ENCODE measurements around the gene ADAMTS2. TPM values are rescaled to one million over a fixed set of nuclear protein-coding genes. Genes with fewer than 3 reads are reported as not detected.

Gene ADAMTS2
- total and polyA plus RNA-seq, 10 donors = 4.0 to 101 (median 47.5) TPM

DNA sequence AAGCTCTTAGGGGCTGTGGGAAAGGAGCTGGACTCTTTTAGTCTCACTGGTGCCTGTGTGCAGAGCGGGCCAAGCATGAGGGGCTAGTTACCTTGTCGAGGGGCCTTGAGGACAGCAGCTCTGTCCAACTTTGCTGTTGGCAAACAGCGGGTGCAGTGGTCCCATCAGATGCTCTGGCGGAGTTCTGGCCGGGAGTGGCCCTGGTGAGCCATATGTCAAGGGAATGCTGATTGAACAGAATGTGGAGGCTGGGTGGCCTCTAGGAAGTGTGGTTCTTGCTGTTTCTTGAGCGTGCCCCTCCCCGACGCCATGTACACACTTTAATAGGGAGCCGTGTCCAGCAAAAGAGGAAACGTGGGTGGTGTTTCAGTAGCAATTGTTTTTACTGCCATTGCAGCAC lies 3.6 kb upstream of the ADAMTS2 start:
- H3K36me3 ChIP-seq = no peaks in the 10 kb centered on the region
- WGBS, 5 donors = 53 to 62% (median 56%) methylated on average over 8 to 10 of the region's 10 CpGs
- no peak overlapping the region for H3K4me3 ChIP-seq
- intact Hi-C loops (cut with DNase I; ENCODE audit: low total_unique reads) = no loop called here
- H3K27me3 ChIP-seq (replicated peaks in 1 of 7) = peaks cover 0 to 83% (median 26%) of the 10 kb centered on the region in 7 donors
- no peaks in the 10 kb centered on the region for H3K9me3 ChIP-seq
- no peak overlapping the region for H3K27ac ChIP-seq
- peaks cover 4 to 39% (median 20%) of the 10 kb centered on the region in 6 donors for H3K4me1 ChIP-seq
- TF ChIP-seq POLR2A (IDR thresholded peaks at IDR 0.05) (no peak), POLR2AphosphoS5 (IDR thresholded peaks at IDR 0.05) (no peak)
- TF ChIP-seq, protein P1, sequence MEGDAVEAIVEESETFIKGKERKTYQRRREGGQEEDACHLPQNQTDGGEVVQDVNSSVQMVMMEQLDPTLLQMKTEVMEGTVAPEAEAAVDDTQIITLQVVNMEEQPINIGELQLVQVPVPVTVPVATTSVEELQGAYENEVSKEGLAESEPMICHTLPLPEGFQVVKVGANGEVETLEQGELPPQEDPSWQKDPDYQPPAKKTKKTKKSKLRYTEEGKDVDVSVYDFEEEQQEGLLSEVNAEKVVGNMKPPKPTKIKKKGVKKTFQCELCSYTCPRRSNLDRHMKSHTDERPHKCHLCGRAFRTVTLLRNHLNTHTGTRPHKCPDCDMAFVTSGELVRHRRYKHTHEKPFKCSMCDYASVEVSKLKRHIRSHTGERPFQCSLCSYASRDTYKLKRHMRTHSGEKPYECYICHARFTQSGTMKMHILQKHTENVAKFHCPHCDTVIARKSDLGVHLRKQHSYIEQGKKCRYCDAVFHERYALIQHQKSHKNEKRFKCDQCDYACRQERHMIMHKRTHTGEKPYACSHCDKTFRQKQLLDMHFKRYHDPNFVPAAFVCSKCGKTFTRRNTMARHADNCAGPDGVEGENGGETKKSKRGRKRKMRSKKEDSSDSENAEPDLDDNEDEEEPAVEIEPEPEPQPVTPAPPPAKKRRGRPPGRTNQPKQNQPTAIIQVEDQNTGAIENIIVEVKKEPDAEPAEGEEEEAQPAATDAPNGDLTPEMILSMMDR (IDR thresholded peaks at IDR 0.05 in 8 of 11, conservative IDR thresholded peaks at IDR 0.05 in 3 of 11) = no peak
- peak; percentile 66 for DNase-seq

- no peak overlapping the region for H3K4me3 ChIP-seq
- H3K9me3 ChIP-seq = no peaks in the 10 kb centered on the region
- peak; percentile 41 for DNase-seq
- no peaks in the 10 kb centered on the region for H3K36me3 ChIP-seq
- peaks cover 0 to 91% (median 33%) of the 10 kb centered on the region in 7 donors for H3K27me3 ChIP-seq (replicated peaks in 1 of 7)
- 81 to 88% (median 87%) methylated on average over 15 of the region's 15 CpGs for WGBS, 5 donors
- intact Hi-C loops (cut with DNase I; ENCODE audit: low total_unique reads) = no loop called here
- H3K27ac ChIP-seq = no peak overlapping the region
- TF ChIP-seq POLR2A (IDR thresholded peaks at IDR 0.05) = no peak
- TF ChIP-seq, protein P1 (IDR thresholded peaks at IDR 0.05 in 8 of 11, conservative IDR thresholded peaks at IDR 0.05 in 3 of 11) = no peak
- no peak for TF ChIP-seq POLR2AphosphoS5 (IDR thresholded peaks at IDR 0.05)
- peaks cover 8 to 39% (median 27%) of the 10 kb centered on the region in 6 donors for H3K4me1 ChIP-seq
Observed at GRCh38 chr5:179348011-179348530, 2.8 kb upstream of the ADAMTS2 start.

- Histone ChIP-seq H3K4me1 (peaks cover 8 to 44% (median 30%) of the 10 kb centered on the region in 6 donors), H3K27me3 (replicated peaks in 1 of 7) (peaks cover 0 to 96% (median 38%) of the 10 kb centered on the region in 7 donors), H3K9me3 (no peaks in the 10 kb centered on the region), H3K36me3 (no peaks in the 10 kb centered on the region), H3K4me3 (no peak overlapping the region), H3K27ac (no peak overlapping the region)
- intact Hi-C loops (cut with DNase I; ENCODE audit: low total_unique reads) = no loop called here
- TF ChIP-seq POLR2AphosphoS5 (IDR thresholded peaks at IDR 0.05) (no peak), POLR2A (IDR thresholded peaks at IDR 0.05) (no peak)
- TF ChIP-seq, protein P1 (IDR thresholded peaks at IDR 0.05 in 8 of 11, conservative IDR thresholded peaks at IDR 0.05 in 3 of 11) = no peak
- 55 to 76% (median 68%) methylated on average over 2 of the region's 2 CpGs for WGBS, 5 donors
- peak; percentile 38 for DNase-seq
Observed at GRCh38 chr5:179347581-179347980, 2.3 kb upstream of the ADAMTS2 start.

DNA sequence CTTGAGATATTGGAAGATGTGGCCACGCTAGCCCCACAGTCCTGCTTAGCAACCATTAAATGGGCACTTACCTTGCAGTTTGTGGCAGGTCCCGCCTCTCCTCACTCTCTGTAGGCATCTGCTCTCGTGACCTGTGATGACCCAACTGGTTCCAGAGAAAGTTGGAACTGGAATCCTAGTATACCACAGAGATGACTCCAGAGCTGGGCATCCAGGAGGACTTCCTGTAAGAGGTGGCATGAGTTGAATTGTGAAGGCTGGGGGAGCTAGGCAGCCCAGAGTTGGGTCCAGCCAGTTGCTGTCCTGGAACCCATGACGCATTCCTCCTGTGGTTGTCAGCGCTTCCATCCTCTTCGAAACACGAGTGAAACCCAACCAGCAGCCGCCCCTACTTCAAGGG lies 1.6 kb upstream of the ADAMTS2 start:
- intact Hi-C loops (cut with DNase I; ENCODE audit: low total_unique reads) = no loop called here
- peaks cover 0 to 100% (median 43%) of the 10 kb centered on the region in 7 donors for H3K27me3 ChIP-seq (replicated peaks in 1 of 7)

More for the DNA sequence above, 1.6 kb upstream of the ADAMTS2 start:
- DNase-seq = peak; percentile 41
- Histone ChIP-seq H3K4me1 (peaks cover 8 to 50% (median 33%) of the 10 kb centered on the region in 6 donors), H3K36me3 (no peaks in the 10 kb centered on the region), H3K9me3 (no peaks in the 10 kb centered on the region), H3K4me3 (no peak overlapping the region), H3K27ac (no peak overlapping the region)
- TF ChIP-seq POLR2AphosphoS5 (IDR thresholded peaks at IDR 0.05) (no peak), POLR2A (IDR thresholded peaks at IDR 0.05) (no peak)
- TF ChIP-seq, protein P1 (IDR thresholded peaks at IDR 0.05 in 8 of 11, conservative IDR thresholded peaks at IDR 0.05 in 3 of 11) = no peak
- WGBS, 5 donors = 89 to 94% (median 91%) methylated on average over 8 of the region's 8 CpGs
